ENCODE measurements around the gene REST.
A peak's percentile ranks its signal among the peaks of the same experiment; 100 is the strongest.

Gene REST

DNA sequence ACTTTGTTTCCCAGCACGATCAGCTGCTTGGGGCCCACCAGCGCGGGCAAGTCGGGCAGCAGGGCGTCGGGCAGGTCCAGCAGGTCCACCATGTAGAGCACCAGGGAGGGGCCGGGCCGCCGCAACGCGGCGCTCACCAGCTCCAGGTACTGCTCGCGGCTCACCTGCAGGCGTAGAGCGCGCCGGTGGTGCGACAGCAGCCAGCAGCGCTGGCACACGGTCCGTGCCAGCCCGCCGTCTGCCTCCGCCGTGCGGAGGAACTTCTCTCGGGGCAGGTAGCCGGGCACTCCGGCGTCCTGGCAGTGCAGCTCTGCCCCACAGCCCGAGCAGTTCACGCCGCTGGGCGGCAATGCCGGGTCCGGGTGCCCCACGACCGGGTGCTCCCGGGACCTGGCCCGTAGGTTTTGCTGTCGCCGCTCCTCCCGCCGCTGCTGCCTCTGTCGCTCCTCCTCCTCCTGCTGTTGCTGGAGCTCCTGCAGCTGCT is 69.2 kb downstream of the REST start:
- DNase-seq (ENCODE audit: insufficient read length, low spot score) (peak; percentile 24), FAIRE-seq (no peak)

DNA sequence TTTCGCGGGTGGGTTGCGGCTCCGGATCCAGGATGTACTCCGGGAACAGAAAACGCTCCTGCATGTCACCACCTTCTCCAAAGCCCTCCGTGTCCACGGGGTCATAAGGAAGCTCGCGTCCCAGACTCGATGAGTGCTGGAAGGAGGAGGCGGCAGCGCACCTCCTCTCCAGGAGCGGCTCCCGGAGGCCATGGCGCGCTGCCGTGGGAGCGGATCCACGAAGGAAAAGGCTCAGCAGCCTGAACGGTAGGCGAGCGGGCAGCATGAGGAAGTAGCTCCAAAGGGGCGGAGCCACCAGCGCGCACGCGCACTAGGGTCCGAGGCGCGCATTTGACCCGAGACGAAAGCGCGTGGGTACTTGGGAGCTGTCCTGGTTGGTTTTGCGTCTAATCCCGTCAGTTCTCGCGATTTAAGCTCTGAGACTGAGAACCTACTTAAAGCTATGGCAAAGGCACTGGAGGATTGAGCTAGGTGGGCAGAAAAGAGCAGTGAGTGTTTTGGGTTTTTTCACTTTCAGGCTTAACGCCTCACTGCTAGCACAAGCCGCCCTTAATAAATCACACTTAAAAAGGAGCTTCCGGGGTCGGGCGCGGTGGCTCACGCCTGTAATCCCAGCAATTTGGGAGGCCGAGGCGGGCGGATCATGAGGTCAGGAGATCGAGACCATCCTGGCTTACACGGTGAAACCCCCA is 69.8 kb downstream of the REST start, which contains the start of gene NOA1:
NOA1 (minus strand) TSS at position 286 of the 692 bp plus-strand sequence; CDS start at position 265, 21 bp downstream.
- DNase-seq (ENCODE audit: insufficient read length, low spot score) (peak; percentile 80), FAIRE-seq (peak; percentile 93)

DNA sequence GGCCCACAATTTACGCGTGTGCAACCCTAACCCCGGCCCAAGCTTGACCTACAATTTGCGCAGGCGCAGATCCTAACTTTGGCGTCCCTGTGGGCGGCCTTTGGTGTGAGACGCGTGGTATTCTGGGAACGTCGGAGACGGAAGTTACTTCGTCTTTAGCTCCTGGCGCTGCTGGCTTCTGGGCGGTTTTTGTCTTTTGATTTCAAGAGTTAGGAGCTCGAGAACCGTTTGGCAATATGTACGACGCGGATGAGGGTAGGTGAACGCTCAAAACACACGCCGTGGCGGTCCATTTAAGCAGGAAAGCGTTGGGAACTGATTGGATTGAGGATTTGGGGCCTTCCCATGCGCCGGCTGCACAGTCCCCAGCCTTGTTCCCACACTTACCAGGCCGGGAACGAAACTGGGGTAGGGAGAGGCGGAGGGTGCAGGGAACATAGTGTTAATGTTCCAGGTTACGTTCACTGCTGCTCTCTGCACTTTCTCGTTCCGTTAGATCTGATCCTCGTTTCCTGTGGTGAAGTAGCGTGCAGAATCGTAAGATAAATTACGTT is 71.1 kb downstream of the REST start, which contains the start of gene POLR2B:
POLR2B (plus strand) TSS at position 147 of the 554 bp plus-strand sequence; CDS start at position 237, 90 bp downstream.
- FAIRE-seq (peak; percentile 99), DNase-seq (ENCODE audit: insufficient read length, low spot score) (peak; percentile 56)

DNA sequence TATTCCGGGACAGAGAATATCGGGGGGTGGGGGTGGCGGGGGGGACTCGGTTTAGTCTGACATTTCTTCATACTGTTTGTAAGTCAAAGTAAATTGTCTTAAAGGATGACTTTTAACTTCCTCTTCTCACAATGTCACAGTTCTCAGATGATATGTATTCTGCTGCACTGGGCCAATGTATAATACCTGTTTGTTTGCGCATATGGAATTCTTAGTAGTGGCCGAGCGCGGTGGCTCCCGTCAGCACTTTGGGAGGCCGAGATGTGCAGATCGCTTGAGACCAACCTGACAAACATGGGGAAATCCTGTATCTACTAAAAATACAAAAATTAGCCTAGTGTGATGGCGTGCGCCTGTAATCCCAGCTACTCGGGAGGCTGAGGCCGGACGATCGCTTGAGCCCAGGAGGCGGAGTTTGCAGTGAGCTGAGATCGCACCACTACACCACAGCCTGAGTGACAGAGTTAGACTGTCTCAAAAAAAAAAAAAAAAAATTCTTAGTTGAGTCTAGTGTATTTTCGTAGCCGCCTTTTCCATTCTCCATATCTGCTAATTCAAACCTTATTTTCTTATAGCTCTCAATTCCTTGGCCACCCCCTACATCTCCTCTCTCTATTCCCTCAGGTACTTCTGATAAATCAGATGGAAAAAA is 71.8 kb downstream of the REST start:
- DNase-seq (ENCODE audit: insufficient read length, low spot score): no peak
- FAIRE-seq: no peak

DNA sequence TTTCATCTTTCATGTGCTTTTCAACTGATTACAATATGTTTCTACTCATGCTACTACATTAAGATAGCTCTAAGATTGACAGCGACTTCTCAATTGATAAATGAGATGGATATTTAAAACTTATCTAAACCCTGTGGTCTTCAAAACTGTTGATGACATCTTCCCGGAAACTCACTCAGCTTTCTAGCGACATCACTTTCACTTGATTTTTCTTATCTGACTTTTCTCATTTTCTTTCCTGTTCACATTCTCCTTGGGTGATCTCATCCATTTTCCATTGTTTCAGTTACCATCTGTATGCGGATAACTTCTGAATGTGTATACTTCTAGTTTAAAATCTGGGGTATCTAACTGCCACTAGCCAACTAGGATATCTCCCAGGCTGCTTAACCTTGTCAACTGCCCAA is 74.1 kb downstream of the REST start:
- FAIRE-seq (no peak), DNase-seq (ENCODE audit: insufficient read length, low spot score) (no peak)

DNA sequence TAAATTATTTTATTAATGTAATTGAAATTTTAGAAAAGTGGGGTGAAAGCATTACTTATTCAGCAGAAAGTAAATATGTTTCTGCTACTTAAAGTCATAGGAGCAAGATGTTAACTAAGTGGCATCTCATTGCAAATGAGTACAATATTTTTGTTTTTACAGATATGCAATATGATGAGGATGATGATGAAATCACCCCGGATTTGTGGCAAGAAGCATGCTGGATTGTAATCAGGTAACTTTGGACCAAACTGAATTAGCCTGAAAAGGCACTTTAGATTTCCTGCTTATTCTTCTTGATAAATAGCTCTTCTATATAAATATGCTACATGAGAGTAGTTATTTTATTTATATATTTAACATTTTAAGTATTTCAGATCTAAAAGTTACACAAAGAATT is 78.5 kb downstream of the REST start:
- DNase-seq (ENCODE audit: insufficient read length, low spot score): no peak
- no peak for FAIRE-seq

DNA sequence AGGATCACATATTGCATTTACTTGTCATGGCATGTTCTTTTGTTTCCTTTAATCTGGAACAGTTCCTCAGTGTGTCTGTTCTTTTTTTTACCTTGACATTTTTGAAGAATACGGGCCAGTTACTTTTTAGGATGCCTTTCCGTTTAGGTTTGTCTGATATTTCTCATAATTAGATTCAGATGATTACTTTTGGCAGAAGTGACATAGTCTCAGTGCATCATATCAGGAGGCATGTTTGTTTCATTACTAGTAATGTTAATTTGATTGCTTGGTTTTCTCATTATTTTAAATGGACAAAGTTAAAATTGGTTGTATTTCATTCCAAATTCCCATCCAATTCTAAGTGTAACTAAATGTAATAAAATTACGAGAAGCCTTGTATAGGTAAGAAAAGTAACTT is 79.3 kb downstream of the REST start:
- DNase-seq (ENCODE audit: insufficient read length, low spot score) (no peak), FAIRE-seq (no peak)

DNA sequence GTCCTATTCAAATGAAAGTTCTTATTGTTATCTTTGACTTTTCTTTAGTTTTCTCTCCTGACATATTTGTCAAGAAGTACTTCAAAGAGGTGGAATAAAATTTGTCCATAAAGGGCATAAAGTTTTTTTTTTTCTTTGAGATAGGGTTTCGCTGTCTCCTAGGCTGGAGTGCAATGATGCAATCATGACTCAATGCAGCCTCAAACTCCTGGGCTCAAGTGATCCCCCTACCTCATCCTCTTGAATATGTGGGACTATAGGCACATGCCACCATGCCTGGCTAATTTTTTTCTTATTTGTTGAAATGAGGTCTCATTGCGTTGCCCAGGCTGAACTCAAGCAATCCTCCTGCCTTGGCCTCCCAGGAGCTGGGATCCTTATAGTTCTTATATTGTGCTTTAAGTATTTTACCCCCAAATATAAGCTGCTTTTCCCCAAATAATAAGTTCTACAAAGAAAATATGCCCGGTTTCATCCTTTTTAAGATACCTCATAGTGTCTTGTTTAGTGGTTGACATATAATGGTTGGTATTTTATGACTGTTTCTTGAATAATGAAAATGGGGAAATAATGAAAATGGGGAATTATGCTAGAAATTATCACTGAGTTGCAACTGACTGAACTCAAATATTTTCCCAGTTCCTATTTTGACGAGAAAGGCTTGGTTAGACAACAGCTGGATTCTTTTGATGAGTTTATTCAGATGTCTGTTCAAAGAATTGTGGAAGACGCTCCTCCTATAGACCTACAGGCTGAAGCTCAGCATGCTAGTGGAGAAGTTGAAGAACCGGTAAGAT is 82.6 kb downstream of the REST start:
- FAIRE-seq: no peak
- no peak for DNase-seq (ENCODE audit: insufficient read length, low spot score)

DNA sequence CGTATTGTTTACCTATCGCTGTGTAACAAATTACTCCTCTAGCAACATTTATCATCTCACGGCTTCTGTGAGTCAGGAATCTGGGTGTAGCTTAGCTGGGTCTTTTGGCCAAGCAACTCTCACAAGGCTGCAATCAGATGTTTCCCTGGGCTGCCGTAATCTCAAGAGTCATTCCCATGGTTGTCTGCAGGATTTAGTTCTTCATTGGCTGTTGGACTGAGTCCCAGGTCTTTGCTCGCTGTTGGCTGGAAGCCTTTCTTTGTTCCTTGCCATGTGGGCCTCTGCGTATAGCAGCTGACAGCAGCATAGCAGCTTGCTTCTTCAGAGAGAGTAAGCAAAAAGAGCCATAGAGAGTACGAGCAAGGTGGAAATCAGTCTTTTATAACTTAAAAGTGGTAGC is 87.8 kb downstream of the REST start:
- DNase-seq (ENCODE audit: insufficient read length, low spot score) (no peak), FAIRE-seq (no peak)

DNA sequence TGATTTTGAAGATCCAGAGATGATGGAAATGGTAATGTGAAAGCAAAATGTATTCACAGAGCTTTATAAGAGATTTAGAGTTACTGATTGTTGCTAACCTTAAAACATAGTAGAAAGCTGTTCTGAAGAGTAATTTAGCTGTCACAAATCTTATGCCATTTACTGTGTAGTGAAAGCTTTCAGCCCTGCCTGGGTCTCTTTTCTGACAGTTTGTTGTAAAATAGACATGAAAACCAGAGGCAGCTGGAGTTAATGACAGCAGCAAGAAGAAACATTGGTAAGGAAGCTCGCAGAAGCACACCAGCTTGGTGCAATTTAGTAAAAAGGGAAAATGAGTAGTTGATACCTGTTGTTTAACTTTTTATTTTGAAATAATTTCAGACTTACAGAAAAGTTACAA is 92.1 kb downstream of the REST start:
- no peak for DNase-seq (ENCODE audit: insufficient read length, low spot score)
- FAIRE-seq: no peak

DNA sequence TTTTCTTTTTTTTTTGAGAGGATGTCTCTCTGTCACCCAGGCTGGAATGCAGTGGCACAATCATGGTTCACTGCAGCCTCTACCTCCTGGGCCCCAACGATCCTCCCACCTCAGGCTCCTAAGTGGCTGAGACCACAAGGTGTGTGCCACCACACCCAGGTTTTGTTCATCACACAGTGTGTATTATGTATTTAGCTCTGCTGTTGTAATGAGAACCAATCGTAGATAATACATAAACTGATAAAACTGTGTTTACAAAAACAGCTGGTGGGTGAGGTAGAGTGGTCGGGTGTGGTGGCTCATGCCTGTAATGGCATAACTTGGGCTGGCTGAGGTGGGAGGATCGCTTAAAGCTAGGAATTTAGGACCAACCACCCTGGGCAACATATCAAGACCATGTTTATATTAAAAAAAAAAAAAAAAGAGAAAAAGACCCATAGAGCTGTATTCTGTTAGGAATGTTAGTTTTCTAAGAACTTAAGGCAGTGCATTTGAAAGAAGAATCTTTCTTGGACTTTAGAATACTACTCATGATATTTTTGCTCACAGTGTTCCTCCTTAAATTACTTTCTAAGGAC is 105.9 kb downstream of the REST start:
- no peak for FAIRE-seq
- no peak for DNase-seq (ENCODE audit: insufficient read length, low spot score)

All from GM19239 (cell line).